Nephron (organoid): ENCODE results near the gene IL1RAP.

Source experiments
- H3K27ac Mint-ChIP-seq, 3 experiments: 2 replicates each; pipeline ENCODE4 v1.8.0; 2020; ENCODE audit warnings: mixed read lengths in 3 of 3, mild to moderate bottlenecking in 2 of 3, moderate library complexity in 1 of 3
- H3K27me3 Mint-ChIP-seq: 2 replicates; pipeline ENCODE4 v1.8.0; 2021; ENCODE audit warnings: low read depth, mild to moderate bottlenecking, moderate library complexity, mixed read lengths
- H3K36me3 Mint-ChIP-seq: 2 replicates; pipeline ENCODE4 v1.8.0; 2020; ENCODE audit warnings: low read depth, mixed read lengths
- H3K4me1 Mint-ChIP-seq: 2 replicates; pipeline ENCODE4 v1.8.0; 2020; ENCODE audit warnings: mixed read lengths
- H3K4me3 Mint-ChIP-seq, 3 experiments: 2 replicates each; pipeline ENCODE4 v1.8.0; 2020; ENCODE audit warnings: mild to moderate bottlenecking in 3 of 3, mixed read lengths in 3 of 3, moderate library complexity in 2 of 3
- H3K9me3 Mint-ChIP-seq: 2 replicates; pipeline ENCODE4 v1.8.0; 2020; ENCODE audit warnings: mixed read lengths
- TF ChIP-seq, protein P1 (sequence below), 3 experiments: fragments of 200-600 bp; sonication (generic); IDR thresholded peaks; one replicate each; pipeline ENCODE4 v1.5.0; 2021; ENCODE audit warnings: antibody characterized with exemption in 3 of 3; ENCODE audit not compliant: unreplicated experiment in 3 of 3

IL1RAP gene

DNA sequence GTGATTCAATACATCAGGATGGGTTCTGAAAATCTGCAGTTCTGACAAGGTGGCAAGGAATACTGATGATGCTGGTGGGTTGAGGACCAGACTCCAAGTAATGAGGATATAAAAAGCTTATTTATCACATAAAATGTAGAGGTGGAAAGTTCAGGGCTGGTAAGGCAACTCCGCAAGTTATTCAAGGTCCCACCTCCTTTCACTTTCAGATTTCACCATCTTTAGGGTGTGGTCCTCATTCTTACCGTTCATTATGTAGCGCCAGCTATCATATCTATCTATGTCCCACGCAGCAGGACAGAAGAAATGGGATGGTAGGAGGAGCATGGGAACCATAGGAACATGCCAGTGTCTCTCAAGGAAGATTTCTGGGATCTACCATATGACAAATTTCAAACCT, 80.3 kb downstream of the IL1RAP start:
- Mint-ChIP-seq H3K36me3 (no peaks in the 10 kb centered on the region), H3K9me3 (peaks cover 2% of the 10 kb centered on the region), H3K4me3 (no peak overlapping the region), H3K4me1 (no peaks in the 10 kb centered on the region), H3K27ac (no peak overlapping the region), H3K27me3 (no peaks in the 10 kb centered on the region)
- TF ChIP-seq, protein P1, sequence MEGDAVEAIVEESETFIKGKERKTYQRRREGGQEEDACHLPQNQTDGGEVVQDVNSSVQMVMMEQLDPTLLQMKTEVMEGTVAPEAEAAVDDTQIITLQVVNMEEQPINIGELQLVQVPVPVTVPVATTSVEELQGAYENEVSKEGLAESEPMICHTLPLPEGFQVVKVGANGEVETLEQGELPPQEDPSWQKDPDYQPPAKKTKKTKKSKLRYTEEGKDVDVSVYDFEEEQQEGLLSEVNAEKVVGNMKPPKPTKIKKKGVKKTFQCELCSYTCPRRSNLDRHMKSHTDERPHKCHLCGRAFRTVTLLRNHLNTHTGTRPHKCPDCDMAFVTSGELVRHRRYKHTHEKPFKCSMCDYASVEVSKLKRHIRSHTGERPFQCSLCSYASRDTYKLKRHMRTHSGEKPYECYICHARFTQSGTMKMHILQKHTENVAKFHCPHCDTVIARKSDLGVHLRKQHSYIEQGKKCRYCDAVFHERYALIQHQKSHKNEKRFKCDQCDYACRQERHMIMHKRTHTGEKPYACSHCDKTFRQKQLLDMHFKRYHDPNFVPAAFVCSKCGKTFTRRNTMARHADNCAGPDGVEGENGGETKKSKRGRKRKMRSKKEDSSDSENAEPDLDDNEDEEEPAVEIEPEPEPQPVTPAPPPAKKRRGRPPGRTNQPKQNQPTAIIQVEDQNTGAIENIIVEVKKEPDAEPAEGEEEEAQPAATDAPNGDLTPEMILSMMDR (IDR thresholded peaks at IDR 0.05; ENCODE audit: unreplicated experiment in 3 of 3) = no peak

- no peak overlapping the region for H3K27ac Mint-ChIP-seq
- peaks cover 2% of the 10 kb centered on the region for H3K9me3 Mint-ChIP-seq
- H3K4me3 Mint-ChIP-seq = no peak overlapping the region
- H3K27me3 Mint-ChIP-seq = no peaks in the 10 kb centered on the region
- H3K4me1 Mint-ChIP-seq = no peaks in the 10 kb centered on the region
- H3K36me3 Mint-ChIP-seq = no peaks in the 10 kb centered on the region
- TF ChIP-seq, protein P1 (IDR thresholded peaks at IDR 0.05; ENCODE audit: unreplicated experiment in 3 of 3) = no peak
These were observed 81.4 kb downstream of the IL1RAP start for GRCh38 chr3:190595179-190595795.

DNA sequence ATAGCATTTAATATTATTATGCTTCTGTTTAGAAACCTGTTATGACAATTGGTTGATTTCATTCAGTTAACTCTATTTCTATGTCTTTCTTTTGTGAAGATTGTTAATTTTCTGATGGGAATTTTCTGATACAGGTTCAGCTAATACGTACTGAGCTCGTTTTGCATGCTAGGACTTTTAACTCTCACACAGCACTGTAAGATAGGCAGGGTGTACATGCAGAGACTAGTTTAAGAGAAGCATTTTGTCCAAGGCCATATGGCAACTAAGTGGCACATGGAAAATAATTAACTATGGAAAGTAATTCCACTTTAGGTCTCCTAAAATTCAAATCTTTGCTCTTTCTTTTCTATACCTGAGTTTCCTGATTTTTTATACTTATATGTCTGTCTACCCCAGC, 81.9 kb downstream of the IL1RAP start:
- TF ChIP-seq, protein P1 (IDR thresholded peaks at IDR 0.05; ENCODE audit: unreplicated experiment in 3 of 3) = no peak
- Mint-ChIP-seq H3K36me3 (no peaks in the 10 kb centered on the region), H3K27me3 (no peaks in the 10 kb centered on the region), H3K4me3 (no peak overlapping the region), H3K9me3 (peaks cover 2% of the 10 kb centered on the region), H3K4me1 (no peaks in the 10 kb centered on the region), H3K27ac (no peak overlapping the region)

- TF ChIP-seq, protein P1 (IDR thresholded peaks at IDR 0.05; ENCODE audit: unreplicated experiment in 3 of 3) = no peak
- no peaks in the 10 kb centered on the region for H3K27me3 Mint-ChIP-seq
- no peaks in the 10 kb centered on the region for H3K4me1 Mint-ChIP-seq
- H3K36me3 Mint-ChIP-seq = no peaks in the 10 kb centered on the region
- no peak overlapping the region for H3K27ac Mint-ChIP-seq
- no peak overlapping the region for H3K4me3 Mint-ChIP-seq
- H3K9me3 Mint-ChIP-seq = peaks cover 2% of the 10 kb centered on the region
These were observed 82.7 kb downstream of the IL1RAP start for GRCh38 chr3:190596349-190597285.

DNA sequence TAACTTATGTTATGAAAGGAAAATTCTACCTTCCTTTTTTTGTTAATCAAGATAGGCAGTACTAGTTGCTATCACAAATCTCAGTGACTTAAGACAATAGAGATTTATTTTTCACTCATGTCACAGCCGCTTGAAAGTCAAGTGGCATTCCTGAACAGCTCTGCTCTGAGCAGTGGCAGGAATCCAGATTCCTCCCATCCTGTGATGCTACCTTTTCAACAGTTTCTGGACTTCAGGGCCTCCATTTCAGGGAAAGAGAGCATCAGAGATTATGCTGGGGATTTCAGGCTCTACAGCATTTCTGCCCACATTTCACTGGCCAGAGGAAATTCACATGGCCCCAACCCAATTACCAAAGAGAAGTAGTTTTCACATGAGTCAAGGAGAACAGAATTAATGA, 83.4 kb downstream of the IL1RAP start:
- no peaks in the 10 kb centered on the region for H3K4me1 Mint-ChIP-seq
- no peak overlapping the region for H3K4me3 Mint-ChIP-seq
- TF ChIP-seq, protein P1 (IDR thresholded peaks at IDR 0.05; ENCODE audit: unreplicated experiment in 3 of 3) = no peak
- no peak overlapping the region for H3K27ac Mint-ChIP-seq
- peaks cover 2% of the 10 kb centered on the region for H3K9me3 Mint-ChIP-seq
- H3K27me3 Mint-ChIP-seq = no peaks in the 10 kb centered on the region
- no peaks in the 10 kb centered on the region for H3K36me3 Mint-ChIP-seq
